ENCODE data around the gene CD93.

The CD93 gene

GRCh38 chr20:23120936-23121750 lies 35.0 kb upstream of the CD93 start:
- in situ Hi-C loops (cut with MboI; ENCODE audit: low sequenced_read_pairs): no loop called here

- in situ Hi-C loops (cut with MboI; ENCODE audit: low sequenced_read_pairs): no loop called here
These were observed 34.1 kb upstream of the CD93 start for GRCh38 chr20:23120261-23120660.

- in situ Hi-C loops (cut with MboI; ENCODE audit: low sequenced_read_pairs): no loop called here
These were observed 33.5 kb upstream of the CD93 start for GRCh38 chr20:23119456-23120216.

GRCh38 chr20:23118766-23119165 lies 32.6 kb upstream of the CD93 start:
- in situ Hi-C loops (cut with MboI; ENCODE audit: low sequenced_read_pairs): no loop called here

GRCh38 chr20:23118144-23118543 lies 32.0 kb upstream of the CD93 start:
- in situ Hi-C loops (cut with MboI; ENCODE audit: low sequenced_read_pairs): no loop called here

- in situ Hi-C loops (cut with MboI; ENCODE audit: low sequenced_read_pairs): no loop called here
These were observed 31.6 kb upstream of the CD93 start for GRCh38 chr20:23117738-23118137.

GRCh38 chr20:23116311-23117089 lies 30.4 kb upstream of the CD93 start:
- in situ Hi-C loops (cut with MboI; ENCODE audit: low sequenced_read_pairs): no loop called here

- in situ Hi-C loops (cut with MboI; ENCODE audit: low sequenced_read_pairs): no loop called here
These were observed 29.7 kb upstream of the CD93 start for GRCh38 chr20:23115822-23116221.

GRCh38 chr20:23114448-23115082 lies 28.4 kb upstream of the CD93 start:
- in situ Hi-C loops (cut with MboI; ENCODE audit: low sequenced_read_pairs): no loop called here

GRCh38 chr20:23114018-23114417 lies 27.9 kb upstream of the CD93 start:
- in situ Hi-C loops (cut with MboI; ENCODE audit: low sequenced_read_pairs): no loop called here

- in situ Hi-C loops (cut with MboI; ENCODE audit: low sequenced_read_pairs): no loop called here
These were observed 26.5 kb upstream of the CD93 start for GRCh38 chr20:23112595-23112994.

GRCh38 chr20:23111944-23112342 lies 25.8 kb upstream of the CD93 start:
- in situ Hi-C loops (cut with MboI; ENCODE audit: low sequenced_read_pairs): no loop called here

GRCh38 chr20:23111307-23111943 lies 25.3 kb upstream of the CD93 start:
- in situ Hi-C loops (cut with MboI; ENCODE audit: low sequenced_read_pairs): no loop called here

GRCh38 chr20:23108871-23109270 lies 22.7 kb upstream of the CD93 start:
- in situ Hi-C loops (cut with MboI; ENCODE audit: low sequenced_read_pairs): no loop called here

GRCh38 chr20:23107466-23107865 lies 21.3 kb upstream of the CD93 start:
- in situ Hi-C loops (cut with MboI; ENCODE audit: low sequenced_read_pairs): no loop called here

GRCh38 chr20:23106271-23106851 lies 20.2 kb upstream of the CD93 start:
- in situ Hi-C loops (cut with MboI; ENCODE audit: low sequenced_read_pairs): no loop called here

- in situ Hi-C loops (cut with MboI; ENCODE audit: low sequenced_read_pairs): no loop called here
These were observed 19.1 kb upstream of the CD93 start for GRCh38 chr20:23105193-23105592.

- in situ Hi-C loops (cut with MboI; ENCODE audit: low sequenced_read_pairs): no loop called here
These were observed 17.3 kb upstream of the CD93 start for GRCh38 chr20:23103284-23104018.

- in situ Hi-C loops (cut with MboI; ENCODE audit: low sequenced_read_pairs): no loop called here
These were observed 15.7 kb upstream of the CD93 start for GRCh38 chr20:23101696-23102406.
